ENCODE results near the gene ANKRD13A. TPM values are rescaled to one million over a fixed set of nuclear protein-coding genes. Genes with fewer than 3 reads are reported as not detected.

Gene ANKRD13A
- total and polyA plus RNA-seq, 2 of the 8 experiments (the other 6 are each of a cell fraction or from before 2014, with no cell fraction given): 16.8 to 21.4 TPM

GRCh38 chr12:110071504-110071903, 72.3 kb downstream of the ANKRD13A start:
- Histone ChIP-seq H2AK5ac (ENCODE audit: low read depth, low read length) (no peak overlapping the region), H3K18ac (ENCODE audit: extremely low read depth, low read length) (no peak overlapping the region), H3K79me2 (ENCODE audit: control insufficient read depth in 1 of 2, insufficient read depth in 2 of 2, low read length in 2 of 2) (no peaks in the 10 kb centered on the region), H3K23me2 (ENCODE audit: low read depth, low read length) (no peaks in the 10 kb centered on the region), H2BK120ac (replicated peaks; ENCODE audit: low read depth, low read length) (no peak overlapping the region), H2BK12ac (ENCODE audit: low read depth, low read length) (no peak overlapping the region), H2BK15ac (ENCODE audit: low read length) (no peak overlapping the region), H3K4me3 (ENCODE audit: extremely low read depth in 1 of 4, insufficient read depth in 2 of 4, low read depth in 3 of 4, low read length in 4 of 4) (no peak overlapping the region), H3K4ac (replicated peaks; ENCODE audit: insufficient read length, low read depth, low read length) (no peak overlapping the region), H3K14ac (ENCODE audit: insufficient read length) (no peak overlapping the region), H2BK5ac (ENCODE audit: low read depth, low read length) (no peak overlapping the region), H3K4me2 (ENCODE audit: insufficient read depth in 1 of 2, low read depth in 2 of 2, low read length in 2 of 2) (no peak overlapping the region), H4K5ac (ENCODE audit: insufficient read length, low read depth, low read length) (no peak overlapping the region), H3K4me1 (replicated peaks in 1 of 4; ENCODE audit: control insufficient read depth in 3 of 4, insufficient read depth in 4 of 4, low read length in 3 of 4) (no peaks in the 10 kb centered on the region; a peak in 1 of 7 replicates), H3K9ac (replicated peaks in 1 of 4; ENCODE audit: extremely low read depth in 1 of 4, low read depth in 3 of 4, low read length in 3 of 4) (no peak overlapping the region), H3K56ac (replicated peaks; ENCODE audit: insufficient read length, low read depth, low read length) (no peak overlapping the region), H4K91ac (replicated peaks; ENCODE audit: insufficient read length, low read length) (no peak overlapping the region), H3K23ac (ENCODE audit: insufficient read length) (no peak overlapping the region), H3K9me3 (ENCODE audit: insufficient read depth in 2 of 2, low read depth in 1 of 2, low read length in 1 of 2) (no peaks in the 10 kb centered on the region), H2BK20ac (ENCODE audit: low read length) (no peak overlapping the region), H3K27ac (ENCODE audit: low read depth, low read length) (no peak overlapping the region), H3K27me3 (replicated peaks in 1 of 4; ENCODE audit: control insufficient read depth in 3 of 4, extremely low read depth in 1 of 4, insufficient read depth in 3 of 4, low read length in 3 of 4) (no peaks in the 10 kb centered on the region), H4K20me1 (replicated peaks in 1 of 2; ENCODE audit: control insufficient read depth in 1 of 2, insufficient read depth in 2 of 2, low read length in 2 of 2) (no peaks in the 10 kb centered on the region), H3K79me1 (ENCODE audit: low read depth, low read length) (no peaks in the 10 kb centered on the region), H2AFZ (ENCODE audit: low read length) (no peak overlapping the region), H3K36me3 (ENCODE audit: control insufficient read depth in 2 of 4, insufficient read depth in 4 of 4, low read length in 3 of 4) (no peaks in the 10 kb centered on the region), H4K8ac (ENCODE audit: extremely low read depth, insufficient read depth, low read length) (no peak overlapping the region)
- CTCF ChIA-PET (ENCODE audit: partially characterized antibody): interaction anchor here (1.0 kb wide), 1 partner anchor 19 kb away, joined by 5 read pairs; no protein-coding TSS in a partner anchor
- no peak for TF ChIP-seq SAP30 (IDR thresholded peaks at IDR 0.05; ENCODE audit: insufficient read depth, insufficient replicate concordance, low read length)
- no peak for TF ChIP-seq SIX5 (IDR thresholded peaks at IDR 0.05; ENCODE audit: low read depth, low read length)
- TF ChIP-seq, protein P1, sequence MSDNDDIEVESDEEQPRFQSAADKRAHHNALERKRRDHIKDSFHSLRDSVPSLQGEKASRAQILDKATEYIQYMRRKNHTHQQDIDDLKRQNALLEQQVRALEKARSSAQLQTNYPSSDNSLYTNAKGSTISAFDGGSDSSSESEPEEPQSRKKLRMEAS (IDR thresholded peaks at IDR 0.05): no peak
- DNase-seq (ENCODE audit: low read depth in 1 of 2, low spot score in 2 of 2): no peak
- no peak for FAIRE-seq
- POLR2A ChIA-PET (ENCODE audit: partially characterized antibody): no interaction called here

Data from H1 (cell line).